Kidney (tissue), 14 donors: ENCODE results near the gene CELF4. TPM values are rescaled to one million over a fixed set of nuclear protein-coding genes. Genes with fewer than 3 reads are reported as not detected.
A peak's percentile ranks its signal among the peaks of the same experiment; 100 is the strongest.

Experiments used
- DNase-seq, 5 donors: peaks; one replicate each; pipeline ENCODE4 v3.0.0-alpha.2; 2013 to 2020
- FAIRE-seq: peaks from 2 replicates; lab custom pipeline; 2012; peaks lifted over from hg19 to GRCh38; lab: Jason Lieb, UNC
- H3K27ac ChIP-seq, 2 donors: one replicate each; pipeline ENCODE4 v1.7.0; 2013; ENCODE audit warnings: low read depth in 2 of 2, low read length in 2 of 2, inconsistent platforms in 1 of 2
- H3K27me3 ChIP-seq: one replicate; pipeline ENCODE4 v1.7.1; 2013; ENCODE audit warnings: low read length, inconsistent platforms; ENCODE audit not compliant: control insufficient read depth, insufficient read depth
- H3K36me3 ChIP-seq, 3 donors: one replicate each; pipeline versions ENCODE4 v1.7.0 to v1.7.1; 2013; ENCODE audit warnings: low read length in 3 of 3, control low read depth in 1 of 3, inconsistent platforms in 1 of 3; ENCODE audit not compliant: insufficient read depth in 3 of 3, control insufficient read depth in 2 of 3
- H3K4me1 ChIP-seq, 3 donors: one replicate each; pipeline versions ENCODE4 v1.7.0 to v1.7.1; 2013; ENCODE audit warnings: low read length in 3 of 3, inconsistent platforms in 1 of 3, low read depth in 1 of 3; ENCODE audit not compliant: control insufficient read depth in 2 of 3, insufficient read depth in 2 of 3
- H3K4me3 ChIP-seq, 3 donors: one replicate each; pipeline versions ENCODE4 v1.7.0 to v1.8.1; 2013; ENCODE audit warnings: low read length in 3 of 3, control low read depth in 1 of 3, inconsistent platforms in 1 of 3
- H3K9ac ChIP-seq, 3 donors: one replicate each; pipeline versions ENCODE4 v1.7.0 to v1.7.1; 2013; ENCODE audit warnings: low read length in 3 of 3, control low read depth in 1 of 3, inconsistent platforms in 1 of 3
- H3K9me3 ChIP-seq, 3 donors: one replicate each; pipeline versions ENCODE4 v1.7.0 to v1.7.1; 2013; ENCODE audit warnings: low read length in 3 of 3, control low read depth in 1 of 3, inconsistent platforms in 1 of 3; ENCODE audit not compliant: control insufficient read depth in 2 of 3, insufficient read depth in 1 of 3
- CTCF ChIP-seq: IDR thresholded peaks from 3 replicates; pipeline ENCODE4 v1.5.1; 2012; ENCODE audit warnings: mild to moderate bottlenecking, moderate library complexity, borderline replicate concordance; ENCODE audit not compliant: insufficient read depth; ENCODE audit errors: extremely low read depth
- intact Hi-C: fragments of 100-400 bp; cut with DNase I; formaldehyde crosslinking; loops from one replicate; pipeline ENCODE4 v1.11.1; 2022
- polyA plus RNA-seq: library from polyadenylated mRNA; stranded (reverse); fragments of 350-450 nt; fragmentation: Illumina TruSeq; extraction: RNeasy Lipid Tissue Mini Kit (QIAGEN cat#74804); gene quantifications from one replicate; pipeline ENCODE4 v1.2.3, GENCODE V29; 2014; ENCODE audit warnings: low read depth, low replicate concordance; ENCODE audit not compliant: insufficient read depth
- total RNA-seq: library from RNA; stranded (reverse); fragmentation: NEBNext Ultra II Directional; extraction: Animal tissue kit (Norgen Biotek cat#: 25700); gene quantifications from one replicate; pipeline ENCODE4 v1.2.1, GENCODE V29; 2021
- donor health status: control.
- donor health status: control.
- donor health status: control.
- donor health status: control.
- donor health status: control.
- donor health status: DM: yes; HTN: yes; CAD: no.
- donor health status: Normal renal cell carcinoma (clear cell type).

The CELF4 gene
- total and polyA plus RNA-seq, 2 donors from 2014 or later = 0.85 to 1.5 TPM

GRCh38 chr18:37336568-37337285 is 228.9 kb downstream of the CELF4 start:
- Histone ChIP-seq H3K4me1 (no peaks in the 10 kb centered on the region), H3K27ac (no peak overlapping the region), H3K27me3 (no peaks in the 10 kb centered on the region), H3K4me3 (no peak overlapping the region), H3K36me3 (no peaks in the 10 kb centered on the region), H3K9ac (no peak overlapping the region), H3K9me3 (no peaks in the 10 kb centered on the region)
- TF ChIP-seq CTCF = no peak
- intact Hi-C loops = no loop called here
- FAIRE-seq (no peak), DNase-seq (peak in 2 of 5 donors; percentile 14 to 18)

- H3K27me3 ChIP-seq = no peaks in the 10 kb centered on the region
- H3K9ac ChIP-seq = no peak overlapping the region
- TF ChIP-seq CTCF = peak; percentile 33
- no peak overlapping the region for H3K27ac ChIP-seq
- FAIRE-seq (no peak), DNase-seq (no peak)
- intact Hi-C loops = no loop called here
- H3K9me3 ChIP-seq = no peaks in the 10 kb centered on the region
- H3K4me3 ChIP-seq = no peak overlapping the region
- H3K36me3 ChIP-seq = no peaks in the 10 kb centered on the region
- H3K4me1 ChIP-seq = no peaks in the 10 kb centered on the region
Measured at GRCh38 chr18:37335409-37335736, 230.2 kb downstream of the CELF4 start.

- Histone ChIP-seq H3K36me3 (no peaks in the 10 kb centered on the region), H3K4me3 (no peak overlapping the region), H3K27me3 (no peaks in the 10 kb centered on the region), H3K4me1 (no peaks in the 10 kb centered on the region), H3K27ac (no peak overlapping the region), H3K9me3 (no peaks in the 10 kb centered on the region), H3K9ac (no peak overlapping the region)
- intact Hi-C loops = no loop called here
- TF ChIP-seq CTCF = no peak
- FAIRE-seq (no peak), DNase-seq (no peak)
Measured at GRCh38 chr18:37334631-37335408, 230.8 kb downstream of the CELF4 start.
